Motor neuron (in vitro differentiated cells): ENCODE results near the gene APOL2. TPM values are rescaled to one million over a fixed set of nuclear protein-coding genes. Genes with fewer than 3 reads are reported as not detected.
"Not testable (repeated sequence)": the region's sequence is repeated elsewhere in the genome, so short reads cannot be mapped to it uniquely, and the experiment has no call there.

ENCODE experiments used
- ATAC-seq, 8 experiments: fragments of 200-7000 bp; cut with Tn5 transposase; replicated peaks in 6 of 8; 2 replicates each; pipeline ENCODE4 v1.8.0; 2021; ENCODE audit warnings: mild to moderate bottlenecking in 8 of 8, moderate library complexity in 8 of 8
- H3K27ac ChIP-seq, 2 donors: fragments of 250-450 bp; sonication (Bioruptor Pico); 2 replicates each; pipeline ENCODE4 v1.9.0; 2021; ENCODE audit warnings: antibody characterized with exemption in 2 of 2, mild to moderate bottlenecking in 2 of 2, moderate library complexity in 1 of 2
- H3K4me1 ChIP-seq, 2 donors: fragments of 250-450 bp; sonication (Bioruptor Pico); replicated peaks in 1 of 2; 2 replicates each; pipeline ENCODE4 v1.6.1; 2021; ENCODE audit warnings: antibody characterized with exemption in 2 of 2, mild to moderate bottlenecking in 2 of 2, moderate library complexity in 1 of 2
- H3K4me3 ChIP-seq, 5 donors: fragments of 250-450 bp; sonication (Bioruptor Pico); 2 replicates each; pipeline ENCODE4 v1.9.0; 2021; ENCODE audit warnings: antibody characterized with exemption in 5 of 5, mild to moderate bottlenecking in 5 of 5, moderate library complexity in 4 of 5
- WGBS, 10 experiments: fragments of 450-650 bp; shearing (Covaris generic); methylation state at CpG; one replicate each; pipeline ENCODE4 v1.0.0; 2022; 5-methylcytosine and 5-hydroxymethylcytosine counted together
- in situ Hi-C, 9 experiments: fragments of 400-800 bp; cut with MboI; loops; one replicate each; pipeline ENCODE4 v1.15.0; 2021; ENCODE audit warnings: low sequenced_read_pairs in 9 of 9, low pct_unique_long_range_greater_than_20kb in 2 of 9; ENCODE audit not compliant: unreplicated experiment in 9 of 9
- total RNA-seq, 8 experiments: library from RNA; unstranded; fragments of 300-600 nt; gene quantifications; 2 replicates each; pipeline versions ENCODE4 v1.2.3 to v1.2.4, GENCODE V29; 2022

APOL2 gene
- total RNA-seq, 8 experiments from 2014 or later: 4.7 to 160 (median 27.8) TPM

DNA sequence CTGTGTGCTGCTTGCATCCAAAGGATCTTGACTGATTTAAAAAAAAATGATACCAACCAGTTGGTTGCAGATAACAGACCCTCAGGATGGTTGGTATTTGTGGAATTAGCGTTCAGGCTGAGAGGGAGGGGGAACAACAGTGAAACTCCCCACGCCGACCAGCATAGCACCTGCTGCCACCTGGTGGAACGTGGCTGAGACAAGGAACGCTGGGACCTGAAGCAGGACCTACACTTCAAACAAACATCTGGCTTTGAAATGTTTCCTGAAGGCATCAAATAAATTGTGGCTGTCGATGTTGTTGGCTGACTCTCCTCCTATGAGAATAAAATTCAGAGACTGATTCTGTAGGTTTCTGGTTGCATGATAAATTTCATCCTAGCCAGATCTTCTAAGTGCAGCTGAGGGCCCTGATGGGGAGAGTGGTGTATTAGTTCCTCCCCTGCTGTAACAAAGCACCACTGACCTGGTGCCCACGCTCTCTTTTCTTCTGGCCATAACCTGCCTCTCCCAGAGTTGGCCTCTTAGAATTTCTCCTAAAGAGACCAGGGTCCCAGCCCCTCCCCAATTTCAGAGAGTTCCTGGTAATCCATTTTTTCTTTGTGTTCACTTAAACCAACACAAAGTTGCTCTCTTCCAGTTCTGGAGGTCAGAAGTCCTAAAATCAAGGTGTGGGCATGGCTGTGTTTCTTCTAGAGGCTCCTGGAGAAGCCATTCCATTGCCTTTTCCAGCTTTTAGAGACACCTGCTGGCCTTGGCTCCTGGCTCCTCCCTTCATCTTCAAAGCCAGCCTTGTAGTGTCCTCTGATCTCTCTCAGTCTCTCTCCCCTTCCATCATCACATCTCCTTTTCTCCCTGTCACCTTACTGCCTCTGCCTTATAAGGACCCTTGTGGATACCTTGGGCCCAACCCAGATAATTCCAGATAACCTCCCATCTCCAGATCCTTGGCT lies 17.3 kb downstream of the APOL2 start:
- no peak overlapping the region for H3K27ac ChIP-seq
- in situ Hi-C loops: no loop called here
- ATAC-seq: peak; percentile 21 to 78 (median 59)
- H3K4me3 ChIP-seq: no peak overlapping the region
- peaks cover 0 to 11% of the 10 kb centered on the region in 2 donors for H3K4me1 ChIP-seq
- 0 to 33% (median 15%) methylated on average over 1 to 6 of the region's 7 CpGs; no CpG with 5 or more reads in 1 of the 10 experiments for WGBS, 10 experiments

DNA sequence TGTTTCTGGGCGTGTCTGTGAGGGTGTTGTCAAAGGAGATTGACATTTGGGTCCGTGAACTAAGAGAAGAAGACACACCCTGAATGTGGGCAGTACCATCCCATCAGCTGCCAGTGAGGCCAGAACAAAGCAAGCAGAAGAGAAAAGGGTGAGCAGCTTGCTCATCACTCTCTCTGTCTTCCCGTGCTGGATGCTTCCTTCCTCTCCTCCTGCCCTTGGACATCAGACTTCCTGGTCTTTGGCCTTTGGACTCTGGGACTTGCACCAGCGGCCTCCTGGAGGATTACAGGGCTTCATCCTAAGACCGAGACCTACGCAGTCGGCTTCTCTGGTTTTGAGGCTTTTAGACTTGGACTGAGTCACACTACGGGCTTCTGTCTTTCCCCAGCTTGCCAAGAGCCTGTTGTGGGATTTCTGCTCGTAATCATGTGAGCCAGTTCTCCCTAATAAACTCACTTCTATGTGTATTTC lies 18.8 kb downstream of the APOL2 start:
- WGBS, 10 experiments: 1 to 84% (median 42%) methylated on average over 1 to 8 of the region's 9 CpGs; no CpG with 5 or more reads in 2 of the 10 experiments
- peak; percentile 19 to 70 (median 58) for ATAC-seq
- Histone ChIP-seq H3K27ac (no peak overlapping the region), H3K4me1 (peaks cover 6 to 11% of the 10 kb centered on the region in 2 donors), H3K4me3 (no peak overlapping the region)
- in situ Hi-C loops: no loop called here

DNA sequence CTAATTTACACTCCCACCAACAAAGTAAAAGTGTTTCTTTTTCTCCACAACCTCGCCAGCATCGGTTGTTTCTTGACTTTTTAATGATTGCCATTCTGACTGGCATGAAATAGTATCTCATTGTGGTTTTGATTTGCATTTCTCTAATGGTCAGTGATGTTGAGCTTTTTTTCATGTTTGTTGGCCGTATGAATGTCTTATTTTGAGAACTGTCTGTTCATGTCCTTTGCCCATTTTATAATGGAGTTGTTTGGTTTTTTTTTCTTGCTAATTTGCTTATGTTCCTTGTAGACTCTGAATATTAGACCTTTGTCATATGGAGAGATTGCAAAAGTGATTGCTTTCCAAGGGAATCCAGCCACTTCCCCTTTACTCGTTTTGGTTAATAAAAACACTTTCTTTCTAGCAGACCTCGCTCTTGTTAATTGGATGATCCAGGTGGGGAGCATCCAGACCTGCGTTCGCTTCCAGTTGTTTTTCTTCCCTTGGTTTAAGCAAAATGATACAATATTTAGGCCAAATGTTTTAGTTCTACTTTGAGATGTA lies 20.6 kb downstream of the APOL2 start:
- 66 to 93% (median 78%) methylated on average over 4 to 7 of the region's 7 CpGs; no CpG with 5 or more reads in 1 of the 10 experiments for WGBS, 10 experiments
- Histone ChIP-seq H3K4me3 (no peak overlapping the region), H3K4me1 (peaks cover 7 to 11% of the 10 kb centered on the region in 2 donors), H3K27ac (no peak overlapping the region)
- in situ Hi-C loops: no loop called here
- ATAC-seq: no peak

DNA sequence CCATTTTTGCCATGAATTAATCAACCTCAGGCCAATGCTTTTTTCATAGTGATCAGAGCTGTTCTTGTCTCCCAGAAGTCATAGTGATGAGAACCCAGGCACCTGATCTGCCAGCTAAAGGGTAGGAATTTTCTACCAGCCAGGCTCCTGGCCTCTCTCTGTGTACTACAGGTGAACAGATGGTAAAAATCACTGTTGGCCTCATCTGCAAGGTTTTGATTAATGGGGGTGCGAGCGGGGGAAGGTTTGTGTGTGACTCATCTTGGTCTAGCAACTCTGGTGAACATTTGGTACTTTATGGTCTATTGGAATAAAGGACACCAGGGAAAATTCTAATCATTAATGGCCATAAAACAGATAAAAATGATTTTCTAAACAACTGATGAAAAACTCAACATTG lies 23.3 kb downstream of the APOL2 start:
- peaks cover 5 to 7% of the 10 kb centered on the region in 2 donors for H3K4me1 ChIP-seq
- no peak overlapping the region for H3K27ac ChIP-seq
- ATAC-seq: peak in 5 of 8 experiments; percentile 21 to 86 (median 77)
- in situ Hi-C loops: no loop called here
- H3K4me3 ChIP-seq: no peak overlapping the region
- WGBS, 10 experiments: 66 to 90% (median 80%) methylated on average over 1 to 2 of the region's 2 CpGs; no CpG with 5 or more reads in 5 of the 10 experiments

DNA sequence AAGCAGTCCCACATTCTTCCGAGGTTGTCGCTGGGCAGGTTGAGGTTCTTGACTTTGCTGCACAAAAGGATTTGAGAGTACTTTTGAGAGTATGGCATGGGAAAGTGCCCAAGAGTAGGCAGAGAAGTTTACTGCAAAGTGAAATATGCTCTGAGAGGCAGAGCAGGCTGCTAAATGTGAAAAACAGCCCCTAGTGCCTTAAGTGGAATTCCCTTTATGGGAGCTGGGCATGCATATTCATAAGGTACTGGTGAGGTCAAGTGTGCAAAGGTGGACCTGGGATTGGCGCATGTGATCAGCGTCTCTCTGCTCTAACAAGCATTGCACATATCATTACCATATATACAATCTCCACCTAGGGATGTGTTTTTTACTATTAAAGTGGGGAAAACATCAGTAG lies 25.7 kb downstream of the APOL2 start:
- in situ Hi-C loops: no loop called here
- H3K4me1 ChIP-seq: peaks cover 0 to 7% of the 10 kb centered on the region in 2 donors
- peak in 5 of 8 experiments; percentile 41 to 99 (median 88) for ATAC-seq
- H3K4me3 ChIP-seq: no peak overlapping the region
- H3K27ac ChIP-seq: no peak overlapping the region
- WGBS, 10 experiments: 50 to 100% (median 72%) methylated on average over 1 to 4 of the region's 4 CpGs; no CpG with 5 or more reads in 2 of the 10 experiments

DNA sequence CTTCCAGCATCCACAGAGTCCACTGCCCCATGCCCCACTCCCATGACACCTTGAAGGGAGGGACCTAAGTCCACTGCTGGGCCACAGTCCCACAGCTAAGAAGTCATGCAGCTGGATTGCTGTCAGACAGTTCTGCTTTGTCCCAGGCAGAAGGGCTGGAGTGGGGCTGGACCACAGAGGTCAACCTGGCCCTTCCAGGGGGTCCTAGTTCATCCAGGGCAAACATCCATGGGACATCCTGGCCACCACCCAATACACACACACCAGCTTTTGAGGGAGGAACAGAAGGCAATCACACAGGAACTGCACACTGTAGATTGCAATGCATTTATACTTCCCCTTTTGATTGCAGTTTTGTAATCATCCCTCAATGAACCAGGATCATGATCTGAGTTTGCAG lies 26.4 kb downstream of the APOL2 start:
- Histone ChIP-seq H3K4me3 (no peak overlapping the region), H3K4me1 (peaks cover 0 to 7% of the 10 kb centered on the region in 2 donors), H3K27ac (no peak overlapping the region)
- in situ Hi-C loops: no loop called here
- ATAC-seq: no peak

DNA sequence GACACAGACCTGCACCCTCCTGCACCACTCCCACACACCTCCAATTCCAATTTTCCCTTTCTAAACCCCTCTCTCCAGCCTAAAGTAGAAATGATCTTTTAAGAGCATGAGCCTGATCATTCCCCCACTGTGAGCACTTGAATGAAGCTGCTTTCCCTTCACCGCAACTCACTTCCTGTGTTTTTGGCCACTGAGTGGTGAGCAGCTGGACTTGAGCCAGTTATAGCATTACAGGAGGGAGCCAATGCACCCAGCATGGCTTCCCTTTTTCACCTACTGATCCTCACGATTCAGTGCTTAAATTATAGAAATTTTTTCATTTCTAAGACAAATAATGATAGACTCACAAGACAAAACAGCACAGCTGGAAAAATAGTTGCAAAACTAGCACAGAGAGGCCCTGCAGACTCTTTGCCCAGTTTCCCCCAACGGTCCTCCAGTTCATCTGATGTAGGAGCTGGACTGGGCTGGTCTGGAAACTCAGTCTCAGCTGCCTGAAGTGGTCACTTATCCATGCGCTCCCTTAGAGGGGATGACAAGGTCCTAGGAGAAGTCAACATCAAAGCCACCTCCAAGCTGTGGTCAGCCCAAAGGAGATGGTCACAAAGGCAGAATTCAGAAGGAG lies 28.0 kb downstream of the APOL2 start:
- no peak for ATAC-seq
- no peak overlapping the region for H3K27ac ChIP-seq
- WGBS, 10 experiments: 0 to 86% (median 60%) methylated on average over 1 to 4 of the region's 4 CpGs; no CpG with 5 or more reads in 2 of the 10 experiments
- H3K4me1 ChIP-seq: peaks cover 0 to 7% of the 10 kb centered on the region in 2 donors
- no peak overlapping the region for H3K4me3 ChIP-seq
- in situ Hi-C loops: no loop called here

DNA sequence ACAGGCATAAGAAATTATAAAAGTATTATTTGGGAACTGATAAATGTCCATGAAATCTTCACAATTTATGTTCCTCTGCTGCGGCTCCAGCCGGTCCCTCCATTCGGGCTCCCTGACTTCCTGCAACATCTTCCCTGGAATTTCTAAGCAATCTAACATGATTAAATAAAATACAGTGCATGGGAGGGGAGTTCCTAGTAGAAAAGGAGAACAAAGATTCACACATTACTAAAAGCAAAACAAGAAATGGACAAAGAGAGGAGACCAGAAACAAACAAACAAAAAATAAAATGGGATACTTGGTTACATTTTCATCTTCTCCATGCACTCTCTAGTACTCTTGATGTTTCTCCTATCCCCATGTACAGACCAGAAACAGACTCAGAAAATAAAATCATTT lies 29.1 kb downstream of the APOL2 start:
- no peak for ATAC-seq
- H3K27ac ChIP-seq: no peak overlapping the region
- no peaks in the 10 kb centered on the region for H3K4me1 ChIP-seq
- WGBS, 10 experiments: 40 to 100% (median 95%) methylated on average over 1 to 3 of the region's 3 CpGs; no CpG with 5 or more reads in 2 of the 10 experiments
- in situ Hi-C loops: no loop called here
- no peak overlapping the region for H3K4me3 ChIP-seq

DNA sequence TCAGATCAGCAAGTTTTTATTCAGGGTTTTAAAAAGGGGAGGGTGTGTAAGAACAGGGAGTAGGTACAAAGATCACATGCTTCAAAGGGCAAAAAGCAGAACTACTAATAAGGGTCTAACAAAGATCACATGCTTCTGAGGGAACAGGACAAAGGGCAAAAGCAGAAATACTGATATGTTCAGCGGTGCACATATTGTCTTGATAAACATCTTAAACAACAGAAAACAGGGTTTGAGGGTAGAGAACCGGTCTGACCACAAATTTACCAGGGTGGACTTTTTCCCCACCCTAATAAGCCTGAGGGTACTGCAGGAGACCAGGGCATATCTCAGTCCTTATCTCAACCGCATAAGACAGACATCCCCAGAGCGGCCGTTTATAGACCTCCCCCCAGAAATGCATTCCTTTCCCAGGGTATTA lies 29.8 kb downstream of the APOL2 start:
- H3K4me1 ChIP-seq, H3K4me3 ChIP-seq, ATAC-seq, H3K27ac ChIP-seq, in situ Hi-C loops: not testable (repeated sequence)
- WGBS, 10 experiments: 83 to 100% (median 100%) methylated on average over 1 to 4 of the region's 5 CpGs; no CpG with 5 or more reads in 3 of the 10 experiments

DNA sequence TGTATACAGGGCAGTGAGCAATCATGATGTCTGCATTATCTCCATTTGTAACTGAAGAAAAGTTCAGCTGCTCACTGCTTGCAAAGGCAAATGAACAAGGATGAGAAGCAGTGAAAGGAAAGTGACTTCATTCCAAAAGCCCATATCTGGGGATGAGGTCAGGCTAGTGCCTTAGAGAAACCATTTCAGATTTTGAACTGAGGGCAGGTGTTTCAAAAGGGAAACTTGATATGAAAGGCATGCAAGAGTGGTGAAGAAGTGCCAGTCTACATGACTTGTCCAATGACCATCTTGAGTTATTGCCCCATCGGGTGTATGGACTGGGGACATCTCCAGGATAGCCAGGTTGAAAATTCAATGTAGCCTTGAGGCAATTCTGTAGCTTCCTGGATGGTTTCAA lies 30.4 kb downstream of the APOL2 start:
- Histone ChIP-seq H3K27ac (no peak overlapping the region), H3K4me3 (no peak overlapping the region), H3K4me1 (no peaks in the 10 kb centered on the region)
- no peak for ATAC-seq
- in situ Hi-C loops: no loop called here
- WGBS, 10 experiments: 80 to 100% (median 83%) methylated on average over 1 of the region's 1 CpG; no CpG with 5 or more reads in 5 of the 10 experiments

DNA sequence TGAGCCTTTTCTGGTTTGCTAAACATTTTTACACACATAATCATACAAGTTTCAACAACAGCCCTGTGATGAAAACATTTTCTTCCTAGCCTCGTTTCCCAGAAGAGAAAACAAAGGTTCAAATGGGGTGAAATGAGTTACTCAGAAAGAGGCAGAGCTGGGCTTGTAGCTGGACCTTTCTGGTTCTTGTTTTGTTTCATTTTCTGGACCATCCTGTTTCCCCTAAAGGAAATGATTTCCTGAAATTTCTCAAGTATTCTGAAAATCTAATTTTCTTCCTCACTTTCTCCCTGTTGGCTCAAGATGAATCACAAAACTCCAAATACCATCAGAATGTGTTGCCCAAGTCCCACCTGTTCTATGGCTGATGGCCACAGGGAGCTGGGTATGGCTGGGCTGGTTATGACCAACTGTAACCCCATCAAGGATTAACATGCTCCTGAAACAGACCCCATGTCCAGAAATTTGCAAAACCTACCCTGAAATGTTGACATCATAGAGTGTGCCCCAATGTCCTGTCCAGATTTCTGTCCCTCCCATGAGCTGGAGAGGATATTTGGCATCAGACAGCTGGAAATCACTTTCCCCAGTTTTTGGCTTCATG lies 31.1 kb downstream of the APOL2 start:
- WGBS, 10 experiments: 0 to 67% (median 23%) methylated on average over 1 of the region's 1 CpG; no CpG with 5 or more reads in 4 of the 10 experiments

DNA sequence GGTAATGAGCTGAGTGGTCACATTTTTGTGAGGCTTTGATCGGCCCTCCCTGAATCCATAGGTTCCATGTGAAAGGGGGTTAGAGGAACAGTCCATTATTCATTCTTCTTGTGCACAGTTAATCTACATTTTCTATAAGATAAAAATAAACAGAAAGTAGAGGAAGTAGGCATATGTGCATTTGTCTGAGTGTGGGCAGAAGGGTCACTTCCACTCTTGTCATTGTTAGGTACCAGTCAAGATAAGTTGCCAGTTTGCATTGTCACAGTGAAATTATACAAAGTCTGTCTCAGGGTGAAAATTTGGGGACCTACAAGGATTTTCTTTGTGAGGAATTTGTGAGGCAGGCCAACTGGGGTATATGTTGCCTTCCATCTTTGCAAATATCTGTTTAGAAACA lies 33.1 kb downstream of the APOL2 start:
- Histone ChIP-seq H3K4me1 (peaks cover 7 to 19% of the 10 kb centered on the region in 2 donors), H3K4me3 (no peak overlapping the region), H3K27ac (no peak overlapping the region)
- in situ Hi-C loops: no loop called here
- no peak for ATAC-seq
- 40 to 100% (median 92%) methylated on average over 1 of the region's 1 CpG; no CpG with 5 or more reads in 4 of the 10 experiments for WGBS, 10 experiments

More for the DNA sequence above, 31.1 kb downstream of the APOL2 start:
- no peak for ATAC-seq
- no peak overlapping the region for H3K27ac ChIP-seq
- no peaks in the 10 kb centered on the region for H3K4me1 ChIP-seq
- in situ Hi-C loops: no loop called here
- no peak overlapping the region for H3K4me3 ChIP-seq
